KBM-7 (cell line): ENCODE results near the gene NKX6-1.

Source experiments
- DNase-seq: peaks from one replicate; pipeline ENCODE4 v3.0.0-alpha.2; 2015
- in situ Hi-C: fragments of 300-500 bp; cut with MboI; formaldehyde crosslinking; loops from 2 replicates; pipeline ENCODE4 v1.14.3; 2020; ENCODE audit warnings: low sequenced_read_pairs, low pct_unique_long_range_greater_than_20kb, mixed read lengths

Gene NKX6-1

DNA sequence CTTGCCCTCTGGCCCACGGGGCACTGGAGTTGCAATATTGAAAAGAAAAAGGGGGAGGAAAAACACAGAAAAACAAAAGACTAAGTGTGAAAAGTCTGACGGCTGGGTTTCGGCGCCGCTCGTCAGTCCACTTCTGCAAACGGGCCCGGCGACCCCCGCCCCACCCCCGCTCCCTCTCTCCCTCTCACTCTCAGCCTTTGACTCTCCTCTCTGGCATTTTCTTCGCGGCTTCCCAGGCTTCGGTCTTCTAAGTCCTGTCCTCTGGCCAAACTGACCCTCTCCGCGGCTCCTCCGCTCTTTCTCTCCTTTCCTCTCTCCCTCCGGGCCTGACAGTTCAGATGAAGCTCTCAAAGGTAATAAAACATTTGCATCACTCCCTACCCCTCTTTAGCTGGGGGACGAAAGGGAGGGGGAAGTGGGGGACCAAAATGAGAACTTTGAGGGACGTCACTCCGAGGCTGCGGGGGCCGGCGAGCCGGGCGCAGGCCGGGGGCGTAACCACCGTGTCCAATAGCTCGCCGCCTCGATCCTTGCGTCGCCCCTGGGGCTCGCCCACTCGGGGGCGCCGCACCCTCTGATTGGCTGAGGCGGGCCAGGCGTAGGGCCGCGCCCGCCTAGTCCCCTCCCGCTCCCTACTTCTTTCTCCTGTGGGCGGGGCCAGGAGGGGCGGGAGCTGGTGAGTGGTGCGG is at the start of gene NKX6-1:
NKX6-1 (minus strand) TSS at position 358 of the 689 bp plus-strand sequence. CDS start 1,064 bp downstream, outside the sequence.
- in situ Hi-C loops, result no loop called here
- peak; percentile 96 for DNase-seq

DNA sequence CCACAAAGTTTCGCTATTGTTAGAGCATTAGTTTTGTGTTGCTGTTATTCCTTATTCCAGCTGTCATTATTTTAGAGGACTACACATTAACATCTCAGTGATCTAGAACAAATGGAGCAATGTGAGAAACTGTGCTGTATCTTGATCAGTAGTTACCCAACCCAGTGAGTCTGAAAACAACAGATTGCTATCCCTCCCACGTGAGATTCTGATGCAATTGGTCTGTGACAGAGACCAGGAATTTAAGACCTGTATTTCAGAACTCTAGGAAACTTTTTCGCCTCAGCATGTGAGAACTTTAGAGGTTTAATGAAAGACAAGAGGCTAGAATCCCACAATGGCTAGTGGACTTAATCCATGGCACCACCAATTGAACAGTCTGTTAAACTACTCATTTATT is 48.1 kb upstream of the NKX6-1 start:
- in situ Hi-C loops, result no loop called here
- no peak for DNase-seq

DNA sequence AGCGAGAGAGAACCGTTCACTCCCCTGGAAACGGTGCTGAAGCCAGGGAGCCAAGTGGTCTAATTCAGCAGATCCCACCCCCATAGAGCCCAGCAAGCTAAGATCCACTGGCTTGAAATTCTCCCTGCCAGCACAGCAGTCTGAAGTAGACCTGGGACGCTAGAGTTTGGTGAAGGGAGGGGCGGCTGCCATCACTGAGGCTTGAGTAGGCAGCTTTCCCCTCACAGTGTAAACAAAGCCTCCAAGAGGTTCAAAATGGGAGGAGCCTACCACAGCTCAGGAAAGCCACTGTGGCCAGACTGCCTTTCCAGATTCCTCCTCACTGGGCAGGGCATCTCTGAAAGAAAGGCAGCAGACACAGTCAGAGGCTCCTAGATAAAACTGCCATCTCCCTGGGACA is 46.0 kb upstream of the NKX6-1 start:
- in situ Hi-C loops, result no loop called here
- DNase-seq, result no peak

GRCh38 chr4:84535901-84536300 is 36.8 kb upstream of the NKX6-1 start:
- no peak for DNase-seq
- in situ Hi-C loops, result no loop called here

GRCh38 chr4:84531689-84532088 is 32.6 kb upstream of the NKX6-1 start:
- DNase-seq, result no peak
- in situ Hi-C loops, result no loop called here

- in situ Hi-C loops, result no loop called here
- DNase-seq, result no peak
Measured at GRCh38 chr4:84530871-84531270, 31.8 kb upstream of the NKX6-1 start.

DNA sequence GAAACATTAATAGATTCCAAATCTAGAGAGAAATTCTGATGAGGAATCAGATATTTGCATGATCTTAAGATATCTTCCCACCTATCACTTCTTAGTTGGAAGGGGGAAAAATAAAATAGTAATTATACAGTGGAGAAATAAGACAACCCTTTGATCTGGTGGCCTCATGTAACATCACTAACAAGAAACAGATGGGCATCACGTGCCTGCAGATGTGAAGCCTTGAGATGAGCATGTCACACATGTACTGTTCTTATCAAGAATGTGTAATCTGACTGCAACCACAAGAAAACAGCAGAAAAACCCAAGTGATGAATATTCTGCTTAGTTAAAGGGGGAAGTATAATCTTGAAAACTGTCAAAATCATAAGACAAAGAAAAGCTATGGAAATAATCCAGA is 31.4 kb upstream of the NKX6-1 start:
- no peak for DNase-seq
- in situ Hi-C loops, result no loop called here

DNA sequence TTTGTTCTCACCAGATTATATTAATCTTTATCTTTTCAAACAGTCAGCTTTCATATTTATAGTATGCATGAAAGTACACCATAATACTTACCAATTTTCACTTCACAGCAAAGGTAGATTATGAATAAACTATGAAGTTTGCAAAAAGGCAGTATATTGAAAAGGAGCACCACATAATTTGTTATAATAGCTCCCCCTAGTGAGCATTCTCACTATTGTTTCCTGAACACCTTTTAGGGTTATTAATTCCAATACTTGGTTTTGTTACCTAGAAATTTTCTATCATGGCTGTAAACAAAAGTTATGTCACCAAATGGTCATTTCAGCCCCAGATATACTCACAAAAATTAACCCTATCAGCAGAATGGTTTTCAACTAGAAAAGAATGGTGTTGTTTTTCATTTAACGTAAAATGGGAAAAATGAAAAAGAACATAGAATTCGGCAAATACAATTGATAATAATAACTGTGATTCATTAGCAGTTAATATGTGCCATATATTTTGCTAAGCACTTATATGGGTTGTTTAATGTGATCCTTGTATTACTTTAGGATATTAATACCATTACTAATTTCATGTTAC is 30.2 kb upstream of the NKX6-1 start:
- in situ Hi-C loops, result no loop called here
- peak; percentile 40 for DNase-seq

GRCh38 chr4:84527391-84527790 is 28.3 kb upstream of the NKX6-1 start:
- in situ Hi-C loops, result no loop called here
- no peak for DNase-seq

DNA sequence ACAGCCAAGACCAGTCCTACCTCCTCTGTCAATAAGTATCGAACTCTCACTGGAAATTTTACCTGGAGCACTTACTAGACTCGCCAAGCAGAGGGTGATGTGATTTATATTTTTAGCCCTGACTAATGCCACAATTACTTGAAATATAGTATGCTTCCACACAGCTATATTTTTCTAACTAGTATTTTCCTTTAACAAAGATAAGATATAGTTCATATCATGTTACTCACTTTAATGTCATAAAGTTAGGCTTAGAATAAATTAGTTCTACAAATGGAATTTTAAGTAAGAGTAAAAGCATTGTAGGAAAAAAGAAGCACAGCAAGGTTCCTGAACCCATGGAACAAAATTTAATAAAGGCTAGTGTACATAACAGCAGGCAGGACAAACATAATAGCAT is 16.0 kb upstream of the NKX6-1 start:
- DNase-seq, result no peak
- in situ Hi-C loops, result loop anchor here (25.0 kb wide), 2 partner anchors 878 to 1003 kb away; no protein-coding TSS in a partner anchor

DNA sequence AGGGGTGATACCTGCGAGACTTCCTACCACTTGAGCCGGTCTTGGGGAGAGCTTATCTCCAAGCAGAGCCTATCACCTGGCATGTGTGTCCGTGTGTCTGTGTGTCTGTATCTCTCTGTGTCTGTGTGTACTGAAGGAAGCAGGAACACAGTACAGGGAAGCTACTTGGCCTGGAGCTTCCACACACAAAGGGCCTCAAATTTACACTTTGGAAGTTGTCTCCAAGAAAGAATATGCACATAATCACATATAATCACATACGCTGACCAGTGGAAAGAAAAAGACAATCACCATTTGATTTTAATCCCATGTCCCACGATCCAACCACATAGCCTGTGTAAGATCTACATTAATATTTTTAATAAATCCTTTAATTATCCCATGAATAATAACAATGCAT is 13.2 kb upstream of the NKX6-1 start:
- no peak for DNase-seq
- in situ Hi-C loops, result loop anchor here (25.0 kb wide), 2 partner anchors 875 to 1000 kb away; no protein-coding TSS in a partner anchor

DNA sequence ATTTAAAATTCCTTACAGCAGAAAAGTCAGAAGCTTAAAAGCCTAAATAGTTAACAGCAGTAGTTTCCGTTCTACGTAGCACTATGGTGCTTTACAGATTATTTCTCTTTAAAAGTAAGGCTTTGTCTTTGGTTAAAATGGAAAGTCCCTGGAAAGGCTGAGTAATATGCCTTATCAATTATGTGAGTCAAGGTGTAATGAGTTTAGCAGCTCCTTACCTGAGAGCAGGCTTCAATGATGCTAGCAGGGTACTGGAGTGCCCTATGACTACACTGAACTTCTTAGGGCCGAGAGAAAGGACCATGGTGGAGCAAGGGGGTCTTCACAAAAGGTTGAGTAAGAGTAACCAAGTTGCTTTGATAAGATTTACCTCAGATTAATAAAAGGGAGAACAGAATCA is 12.6 kb upstream of the NKX6-1 start:
- in situ Hi-C loops, result loop anchor here (25.0 kb wide), 2 partner anchors 874 to 999 kb away; no protein-coding TSS in a partner anchor
- no peak for DNase-seq

GRCh38 chr4:84507941-84508340 is 8.8 kb upstream of the NKX6-1 start:
- DNase-seq, result no peak
- in situ Hi-C loops, result loop anchor here (25.0 kb wide), 2 partner anchors 871 to 996 kb away; no protein-coding TSS in a partner anchor

GRCh38 chr4:84504821-84505220 is 5.7 kb upstream of the NKX6-1 start:
- no peak for DNase-seq
- in situ Hi-C loops, result loop anchor here (25.0 kb wide), 2 partner anchors 868 to 993 kb away; no protein-coding TSS in a partner anchor

- DNase-seq, result peak; percentile 79
- in situ Hi-C loops, result loop anchor here (25.0 kb wide), 2 partner anchors 866 to 991 kb away; no protein-coding TSS in a partner anchor
Measured at GRCh38 chr4:84503495-84504437, 4.7 kb upstream of the NKX6-1 start.

DNA sequence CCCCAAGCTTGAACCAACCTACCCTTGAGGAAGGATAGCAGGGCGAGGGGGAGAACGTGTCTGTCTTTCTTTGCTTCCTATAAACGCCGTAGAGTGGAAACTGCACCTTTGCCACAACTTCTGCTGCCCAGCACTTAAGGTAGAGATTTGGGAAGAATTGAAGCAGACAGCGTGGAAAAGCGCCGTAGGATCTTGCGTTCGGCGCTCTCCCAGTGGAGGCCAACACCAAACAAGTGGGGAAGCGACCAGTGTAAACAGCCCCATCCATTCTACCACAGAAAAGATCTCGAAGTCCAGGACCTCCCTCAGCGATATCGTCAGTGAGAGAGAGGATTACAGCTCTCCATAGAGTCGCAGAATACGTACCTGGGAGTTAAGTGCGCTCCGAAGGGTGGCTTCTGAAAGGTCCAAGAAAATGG is 3.9 kb upstream of the NKX6-1 start:
- in situ Hi-C loops, result loop anchor here (25.0 kb wide), 2 partner anchors 866 to 991 kb away; no protein-coding TSS in a partner anchor
- no peak for DNase-seq

DNA sequence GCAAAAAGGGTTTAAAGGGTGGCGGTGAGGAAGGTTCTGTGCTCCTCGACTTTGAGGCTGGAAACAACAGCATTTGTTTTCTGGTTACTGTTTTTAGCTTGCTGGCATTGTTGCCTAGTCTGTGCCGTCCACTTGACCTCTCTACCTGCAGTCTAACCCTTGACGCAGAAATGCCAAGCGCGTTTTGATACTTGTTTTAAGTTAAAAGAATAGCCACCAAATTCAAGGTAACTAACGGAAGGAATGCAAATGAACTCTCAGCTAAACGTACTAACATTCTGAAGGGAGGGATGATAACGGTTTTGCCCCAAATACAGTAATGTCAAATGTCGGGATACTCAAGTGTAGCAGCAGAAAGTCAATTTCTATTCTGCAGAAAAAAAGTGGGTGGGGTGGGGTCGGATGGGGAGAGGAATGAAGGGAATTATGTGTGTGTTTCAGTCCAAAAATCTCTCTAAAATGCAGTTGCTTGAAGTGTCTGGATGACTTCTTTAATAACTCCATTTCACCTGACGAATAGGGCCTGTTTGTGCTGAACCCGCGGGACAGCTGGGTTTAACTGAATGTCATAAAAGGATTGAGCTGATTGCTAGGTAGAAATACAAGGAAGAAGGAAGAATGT is 3.4 kb upstream of the NKX6-1 start:
- in situ Hi-C loops, result loop anchor here (25.0 kb wide), 2 partner anchors 865 to 990 kb away; no protein-coding TSS in a partner anchor
- DNase-seq, result no peak

- DNase-seq, result no peak
- in situ Hi-C loops, result loop anchor here (25.0 kb wide), 2 partner anchors 864 to 989 kb away; no protein-coding TSS in a partner anchor
Measured at GRCh38 chr4:84501721-84502267, 2.7 kb upstream of the NKX6-1 start.

- DNase-seq, result no peak
- in situ Hi-C loops, result loop anchor here (25.0 kb wide), 2 partner anchors 864 to 989 kb away; no protein-coding TSS in a partner anchor
Measured at GRCh38 chr4:84501202-84501503, 2.1 kb upstream of the NKX6-1 start.
